ENCODE results near the gene KCNJ4.

The KCNJ4 gene

DNA sequence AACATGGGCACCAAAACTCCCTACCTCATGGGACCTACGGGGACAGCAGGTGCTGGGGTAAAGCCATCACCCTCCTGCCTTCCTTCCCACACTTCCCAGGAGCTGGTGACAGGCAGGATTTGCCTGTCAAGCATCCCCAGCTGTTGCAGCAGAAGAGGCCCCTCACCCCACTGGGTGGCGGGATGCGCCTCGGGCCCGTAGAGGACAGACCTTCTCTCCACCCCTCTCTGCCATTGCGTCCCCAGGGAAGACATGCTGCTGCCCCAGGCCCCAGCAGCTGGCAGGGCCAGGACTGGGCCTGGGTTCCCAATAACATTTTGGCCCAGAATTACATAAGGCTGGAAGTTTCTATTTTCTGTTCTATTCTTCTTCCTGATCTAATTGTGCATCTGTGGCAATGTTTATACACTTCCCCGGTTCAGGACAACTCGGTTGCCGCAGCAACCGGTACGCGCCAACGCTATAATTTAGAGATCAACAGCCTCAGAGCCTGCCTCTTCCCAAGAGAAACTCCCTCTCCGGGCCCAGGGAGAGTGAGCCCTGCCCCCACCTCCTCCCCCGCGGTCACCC, 25.4 kb downstream of the KCNJ4 start:
- no peak for DNase-seq

DNA sequence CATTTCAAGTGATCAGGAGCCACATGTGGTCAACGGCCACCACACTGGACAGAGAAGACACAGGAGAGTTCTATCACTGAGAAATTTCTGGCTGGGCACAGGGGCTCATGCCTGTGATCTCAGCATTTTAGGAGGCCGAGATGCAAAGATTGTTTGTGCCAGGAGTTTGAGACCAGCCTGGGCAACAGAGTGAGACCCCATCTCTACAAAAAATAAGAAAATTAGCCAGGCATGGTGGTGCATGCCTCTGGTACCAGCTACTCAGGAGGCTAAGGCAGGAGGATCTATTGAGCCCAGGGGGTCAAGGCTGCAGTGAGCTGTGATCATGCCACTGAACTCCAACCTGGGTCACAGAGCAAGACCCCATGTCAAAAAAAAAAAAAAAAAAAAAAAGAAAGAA, 26.3 kb downstream of the KCNJ4 start:
- no peak for DNase-seq

DNA sequence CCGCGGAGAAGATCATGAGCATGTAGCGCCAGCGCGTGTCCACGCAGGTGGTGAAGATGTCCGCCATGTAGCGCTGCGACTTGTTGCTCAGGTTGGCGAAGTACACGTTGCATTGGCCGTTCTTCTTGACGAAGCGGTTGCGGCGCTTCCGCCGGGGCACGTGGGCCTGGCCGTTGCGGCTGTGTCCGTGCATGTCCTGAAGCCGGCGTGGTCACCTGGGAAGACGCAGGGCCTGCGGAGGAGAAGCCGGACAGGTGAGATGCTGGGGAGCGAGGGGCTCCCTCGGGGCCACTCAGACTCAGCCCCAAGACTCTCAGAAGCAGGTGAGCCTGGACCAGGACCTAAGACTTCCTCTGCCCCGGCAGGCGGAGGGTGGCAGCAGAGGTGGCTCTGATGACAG, 27.1 kb downstream of the KCNJ4 start:
- DNase-seq, result no peak

DNA sequence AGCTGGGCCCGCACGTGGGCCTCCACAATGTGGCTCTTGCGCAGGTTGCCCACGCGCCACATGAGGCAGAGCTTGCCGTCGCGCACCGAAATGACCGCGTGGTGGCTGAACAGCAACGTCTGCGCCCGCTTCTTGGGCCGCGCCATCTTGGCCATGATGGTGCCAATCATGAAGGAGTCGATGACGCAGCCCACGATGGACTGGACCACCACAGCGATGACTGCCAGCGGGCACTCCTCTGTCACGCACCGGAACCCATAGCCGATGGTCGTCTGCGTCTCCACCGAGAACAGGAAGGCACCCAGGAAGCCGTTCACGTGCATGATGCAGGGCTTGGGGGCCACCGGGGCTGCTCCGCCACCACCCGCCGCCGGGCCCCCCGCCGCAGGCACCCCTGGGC, 27.5 kb downstream of the KCNJ4 start:
- no peak for DNase-seq

DNA sequence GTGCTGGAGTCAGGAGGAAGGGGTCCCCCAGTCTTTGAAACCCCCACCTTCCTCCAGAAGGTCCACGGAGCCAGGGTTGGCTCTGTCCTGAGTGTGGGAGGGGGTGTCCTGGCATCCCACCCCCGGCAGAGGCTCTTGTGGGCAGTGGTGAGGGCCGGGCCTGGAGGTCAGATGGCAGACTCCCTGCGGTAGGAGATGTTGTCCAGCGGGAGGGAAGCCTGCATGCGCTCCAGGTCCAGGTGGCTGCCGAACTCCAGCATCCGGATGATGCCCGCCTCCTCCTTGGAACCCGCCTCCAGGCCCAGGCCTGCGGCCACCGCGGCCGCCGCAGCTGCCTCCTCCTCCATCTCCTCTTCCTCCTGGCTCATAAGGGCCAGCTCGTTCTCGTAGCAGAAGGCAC, 28.4 kb downstream of the KCNJ4 start:
- DNase-seq, result no peak

DNA sequence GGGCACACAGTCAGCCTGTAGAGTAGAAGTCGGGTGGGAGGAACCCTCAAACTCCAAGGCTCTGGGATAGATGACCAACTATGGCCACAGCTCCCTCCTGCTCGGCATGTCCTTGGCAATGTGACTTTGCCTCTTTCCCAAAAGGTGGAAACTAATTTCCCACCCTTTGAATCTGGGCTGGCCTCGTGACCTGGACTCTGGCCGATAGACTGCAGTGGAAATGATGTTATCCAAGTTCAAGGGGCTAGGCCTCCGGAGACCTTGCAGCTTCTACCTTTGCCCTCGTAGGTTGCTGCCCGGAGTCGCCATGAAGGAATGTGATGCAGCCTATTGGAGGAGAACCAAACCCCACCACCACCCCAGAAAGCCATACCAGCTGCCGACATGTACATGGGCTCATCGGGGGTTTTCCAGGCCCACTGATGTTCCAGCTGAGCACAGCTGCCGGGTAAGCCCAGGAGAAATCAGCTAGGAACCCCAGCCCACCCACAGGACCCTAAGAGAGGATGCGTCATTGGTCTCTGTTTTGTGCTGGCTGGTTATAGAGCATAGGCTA, 30.4 kb downstream of the KCNJ4 start:
- no peak for DNase-seq

DNA sequence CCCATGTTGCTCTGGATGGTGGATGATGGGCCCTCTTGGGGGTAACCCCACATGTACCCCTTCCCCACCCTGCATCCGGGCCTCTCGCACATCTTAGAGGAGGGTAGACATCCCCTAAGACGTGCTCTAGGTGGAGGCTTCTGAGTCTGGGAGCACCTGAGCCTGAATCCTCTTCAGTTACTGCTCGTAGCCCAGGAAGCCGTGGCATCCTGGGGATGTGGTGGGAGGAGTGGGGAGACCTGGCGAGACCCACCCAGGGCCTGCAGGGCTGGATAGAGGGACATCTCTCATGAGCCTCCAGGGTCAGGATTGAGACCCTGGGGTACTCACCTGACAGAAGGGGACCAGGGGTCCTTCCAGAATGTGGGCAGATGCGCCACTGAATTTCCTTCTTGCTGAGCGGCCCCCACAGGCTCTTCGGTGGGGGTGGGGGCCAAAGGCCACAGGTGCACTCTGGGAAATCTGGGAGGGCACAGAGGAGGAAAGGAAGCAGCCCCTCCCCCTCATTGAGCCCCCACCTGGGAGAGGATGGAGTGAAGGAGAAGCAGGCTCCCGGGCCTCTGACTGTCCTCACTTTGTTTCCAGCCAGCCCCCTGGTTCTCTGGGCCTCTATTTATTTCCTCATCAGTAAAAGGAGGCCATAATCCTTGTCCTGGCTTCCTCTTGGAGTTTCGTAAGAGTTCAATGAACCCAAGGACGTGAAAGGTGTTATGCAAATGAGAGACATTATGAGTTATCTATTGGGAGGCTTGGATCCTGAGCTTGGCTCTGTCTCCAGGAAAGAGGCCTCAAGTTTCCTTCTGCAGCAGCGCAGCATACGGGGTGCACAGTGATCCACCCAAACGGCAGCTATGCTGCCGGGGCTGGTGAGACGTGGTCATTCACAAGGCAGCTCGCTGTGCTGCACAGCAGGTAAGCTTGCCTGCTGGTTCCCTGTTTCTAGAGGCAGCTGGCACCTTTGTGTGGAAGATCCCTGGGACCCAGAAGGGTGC, 31.2 kb downstream of the KCNJ4 start:
- no peak for DNase-seq

DNA sequence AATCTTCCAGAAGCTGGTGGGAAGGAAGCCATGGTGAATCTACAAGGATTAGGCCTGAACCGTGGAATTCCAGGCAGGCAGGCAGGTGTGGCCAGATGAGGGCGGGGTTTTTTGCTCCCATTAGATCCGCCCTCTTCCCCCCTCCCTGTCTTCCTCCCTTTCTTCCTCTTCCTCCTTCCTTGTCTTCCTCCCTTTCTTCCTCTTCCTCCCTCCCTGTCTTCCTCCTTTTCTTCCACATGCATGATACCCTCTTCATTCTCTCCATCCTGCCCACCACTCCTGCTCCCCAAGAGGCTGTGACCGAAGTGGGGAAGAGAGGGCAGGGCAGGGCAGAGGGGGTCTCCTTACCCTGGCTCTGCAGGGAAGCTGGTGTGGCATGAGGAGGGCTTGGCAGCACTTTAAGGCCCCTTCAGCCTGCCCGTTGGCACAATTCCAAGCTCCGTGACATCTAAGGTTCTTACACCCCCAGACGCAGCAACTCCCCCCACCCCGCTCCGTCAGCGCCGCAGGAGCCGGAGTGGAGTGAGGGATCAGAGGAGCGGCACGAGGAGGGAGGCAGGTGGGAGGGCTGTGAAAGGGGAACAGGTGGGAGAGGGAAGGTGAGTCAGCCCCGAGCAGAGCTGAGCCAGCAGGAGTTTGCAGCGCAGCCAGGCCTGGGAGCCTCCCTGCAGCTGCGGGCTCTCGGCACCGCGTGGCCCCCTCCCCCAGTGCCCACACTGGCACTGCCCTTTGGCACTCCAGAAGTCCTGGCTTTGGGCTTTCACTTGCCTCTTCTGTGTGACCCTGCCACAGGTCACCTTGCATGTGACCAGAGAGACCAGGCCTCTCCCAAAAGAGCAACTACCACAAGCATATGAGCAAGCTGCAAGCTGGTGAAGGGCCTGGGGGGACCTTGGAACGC, 32.1 kb downstream of the KCNJ4 start:
- DNase-seq, result peak; percentile 35

DNA sequence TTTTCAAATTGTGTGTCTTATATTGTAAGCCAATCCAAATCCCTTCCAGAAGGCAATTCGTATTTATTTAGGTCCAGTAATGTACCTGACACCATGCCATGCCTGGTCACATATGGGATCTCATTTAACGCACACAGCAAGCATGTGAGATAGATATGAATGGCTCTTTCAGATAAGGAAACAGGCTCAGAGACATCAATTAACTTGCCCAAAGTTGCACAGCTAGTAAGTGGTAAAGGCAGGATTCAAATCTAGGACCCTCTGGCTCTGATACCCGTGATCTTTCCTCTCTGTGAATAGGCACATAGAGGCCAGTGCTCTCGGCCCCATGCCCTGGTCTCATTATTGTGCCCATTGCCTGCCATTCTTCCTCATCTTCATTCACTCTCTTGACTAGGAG, 34.3 kb downstream of the KCNJ4 start:
- no peak for DNase-seq

DNA sequence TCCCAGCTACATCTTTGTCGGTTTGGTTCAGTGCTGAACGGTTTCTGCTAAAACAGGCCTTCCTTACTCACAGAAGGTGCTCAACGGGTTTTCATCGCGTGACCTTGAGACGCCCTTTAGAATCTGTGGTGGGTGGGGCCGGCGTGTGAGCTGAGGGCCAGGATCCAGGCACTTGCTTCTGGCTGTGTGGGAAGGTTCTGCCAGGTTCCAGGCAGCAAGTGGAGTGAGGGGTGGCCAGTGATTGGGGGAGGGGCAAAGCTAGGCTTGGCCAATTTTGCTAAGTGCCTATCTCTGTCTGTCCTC, 35.2 kb downstream of the KCNJ4 start:
- no peak for DNase-seq

DNA sequence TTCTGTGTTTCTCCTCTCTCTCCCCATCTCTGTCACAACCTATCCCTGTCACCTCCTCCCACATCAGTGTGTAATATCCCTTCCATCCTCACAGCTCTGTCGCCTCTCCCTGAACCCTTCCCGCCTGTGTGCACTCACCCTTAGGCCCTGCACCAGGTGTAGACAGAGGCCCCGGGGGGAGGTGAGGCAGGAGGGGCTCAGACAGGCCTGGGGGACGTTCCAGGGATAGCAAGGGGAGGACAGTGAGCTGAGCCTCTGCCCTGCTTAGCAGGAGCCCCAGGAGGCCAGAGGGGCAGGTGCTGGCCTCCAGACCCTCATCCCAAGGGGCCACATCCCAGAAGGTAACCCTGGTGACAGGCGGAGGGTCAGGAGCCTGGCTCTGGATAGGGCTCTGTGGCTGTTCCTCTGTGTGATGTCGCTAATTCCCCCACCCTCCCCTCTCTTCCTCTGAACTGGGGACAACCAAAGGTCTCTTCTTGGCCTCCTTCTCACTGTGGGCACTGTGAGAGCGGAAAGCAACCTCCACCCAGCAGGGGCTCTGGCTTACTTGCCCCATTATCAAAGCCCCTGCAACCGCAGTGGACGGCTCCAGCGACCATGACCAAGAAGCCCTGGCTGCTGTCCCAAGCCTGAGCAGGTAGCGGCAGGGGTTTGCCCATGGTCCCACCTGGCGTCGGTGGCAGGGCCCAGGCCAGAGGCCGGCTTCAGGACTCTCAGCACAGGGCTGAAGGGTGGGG, 35.7 kb downstream of the KCNJ4 start:
- DNase-seq, result no peak

DNA sequence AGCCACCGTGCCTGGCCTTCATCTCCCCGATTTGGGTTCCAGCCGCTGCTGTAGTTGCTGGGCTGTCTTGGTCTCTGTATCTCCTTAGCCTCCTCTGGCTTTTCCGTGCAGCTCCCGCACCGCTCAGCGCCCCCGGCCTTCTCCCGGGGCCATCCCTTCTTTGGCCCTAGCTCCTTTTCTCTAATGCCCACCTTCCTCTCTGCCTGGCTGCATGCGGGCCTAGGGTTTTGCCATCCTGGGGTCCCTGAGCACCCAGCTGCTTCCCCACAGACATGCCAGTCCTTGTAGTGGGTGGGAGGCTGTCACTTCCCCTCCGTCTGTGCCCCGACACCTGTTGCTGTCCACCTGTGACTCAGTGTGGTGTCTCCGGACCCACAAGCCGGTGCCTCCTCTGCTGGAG, 36.4 kb downstream of the KCNJ4 start:
- no peak for DNase-seq

DNA sequence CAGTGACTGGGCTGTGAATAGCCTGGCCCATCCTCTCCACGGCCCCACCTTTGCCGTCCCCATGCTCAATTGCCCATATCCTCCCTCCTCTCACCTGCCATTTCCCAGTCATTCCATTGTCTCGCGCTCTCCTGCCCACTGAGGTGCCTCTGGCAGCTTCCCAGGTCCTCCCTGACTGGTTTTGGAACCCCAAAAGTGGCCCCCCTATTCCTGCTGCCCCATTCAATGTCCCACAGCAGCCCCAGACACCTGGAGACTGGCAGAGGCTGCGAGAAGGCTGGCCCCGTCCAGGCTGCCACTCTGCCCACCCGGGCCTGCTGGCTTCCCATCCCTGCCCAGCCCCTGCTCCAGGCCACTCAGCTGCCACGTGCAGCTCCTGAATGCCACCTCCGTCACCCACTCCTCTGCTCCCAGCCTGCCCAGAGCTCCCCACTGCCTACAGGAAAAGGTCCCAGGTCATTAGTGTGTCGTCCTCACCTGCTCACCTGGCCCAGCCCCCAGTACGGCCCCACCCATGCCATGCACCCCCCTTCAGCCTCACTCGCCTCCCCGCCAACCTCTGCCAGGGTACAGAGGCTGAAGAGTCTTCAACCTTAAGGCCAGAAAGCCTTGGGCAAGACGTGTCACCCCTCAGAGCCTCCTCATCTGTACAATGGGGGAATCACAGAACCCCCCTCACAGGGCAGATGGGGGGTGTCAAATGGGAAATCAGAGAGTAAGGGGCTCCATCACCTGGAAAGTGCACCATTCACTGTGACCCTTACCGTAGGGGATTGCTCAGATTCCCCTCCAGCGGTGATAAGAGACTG, 37.5 kb downstream of the KCNJ4 start:
- DNase-seq, result no peak

DNA sequence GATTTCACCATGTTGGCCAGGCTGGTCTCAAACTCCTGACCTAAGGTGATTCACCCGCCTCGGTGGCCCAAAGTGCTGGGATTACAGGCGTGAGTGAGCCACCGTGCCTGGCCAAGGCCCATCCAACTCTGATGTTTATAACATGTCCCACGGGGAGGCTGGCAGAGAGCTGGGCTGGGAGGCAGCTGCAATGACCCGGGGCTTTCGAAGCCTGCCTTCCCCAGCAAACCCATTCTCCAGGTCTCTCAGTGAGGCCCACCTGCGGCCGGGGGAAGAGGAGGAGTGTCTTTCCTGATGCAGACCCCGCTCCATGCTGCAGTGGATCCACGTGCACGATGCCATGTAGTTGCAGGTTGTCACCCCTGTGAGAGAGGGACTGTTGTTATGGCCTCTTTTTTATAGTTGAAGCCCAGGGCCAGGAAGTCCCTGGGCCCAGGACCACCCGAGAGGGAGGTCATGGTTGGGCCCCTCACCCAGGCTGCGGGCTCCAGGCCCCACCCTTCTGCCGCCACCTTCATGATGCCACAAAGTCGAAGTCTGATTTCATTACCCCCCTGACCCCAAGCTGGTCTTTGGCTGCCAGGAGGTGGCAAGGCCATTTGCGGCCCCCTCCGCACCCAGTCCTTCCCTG, 38.3 kb downstream of the KCNJ4 start:
- DNase-seq, result no peak

DNA sequence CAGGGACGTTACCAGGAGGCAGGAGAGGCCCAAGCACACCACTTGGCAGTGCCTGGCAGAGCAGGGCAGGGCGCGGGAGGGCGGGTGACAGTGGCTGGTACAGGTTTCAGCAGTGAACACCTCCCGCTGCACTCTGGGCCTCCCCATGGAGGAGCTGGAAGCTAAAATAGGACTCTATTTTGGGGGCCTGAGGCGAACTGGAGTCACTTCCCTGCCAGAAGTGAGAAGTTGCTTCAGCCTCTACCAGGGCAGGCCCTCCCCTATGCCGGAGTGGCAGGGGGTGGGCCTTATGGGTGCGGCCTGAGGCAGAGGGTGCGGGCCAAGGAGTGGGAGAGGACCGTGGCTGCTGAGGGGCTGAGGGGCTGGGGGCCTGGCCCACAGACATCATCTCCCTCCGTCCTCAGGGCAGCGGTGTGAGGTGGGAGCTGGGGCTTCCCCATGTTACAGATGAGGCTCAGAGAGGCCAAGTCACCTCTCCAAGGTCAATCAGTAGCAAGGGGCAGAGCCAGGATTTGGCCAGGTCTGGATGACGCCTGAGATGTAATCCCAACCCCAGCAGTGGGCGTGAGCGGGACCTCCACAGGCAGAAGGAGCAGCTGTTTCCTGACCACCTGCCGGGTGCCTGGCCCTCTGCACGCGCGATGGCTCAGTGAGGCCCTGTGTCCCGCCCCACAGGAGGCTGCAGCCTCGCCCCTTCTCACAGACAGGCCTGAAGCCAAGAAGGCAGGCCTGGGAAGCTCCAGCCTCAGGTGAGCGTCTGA, 39.3 kb downstream of the KCNJ4 start:
- no peak for DNase-seq

DNA sequence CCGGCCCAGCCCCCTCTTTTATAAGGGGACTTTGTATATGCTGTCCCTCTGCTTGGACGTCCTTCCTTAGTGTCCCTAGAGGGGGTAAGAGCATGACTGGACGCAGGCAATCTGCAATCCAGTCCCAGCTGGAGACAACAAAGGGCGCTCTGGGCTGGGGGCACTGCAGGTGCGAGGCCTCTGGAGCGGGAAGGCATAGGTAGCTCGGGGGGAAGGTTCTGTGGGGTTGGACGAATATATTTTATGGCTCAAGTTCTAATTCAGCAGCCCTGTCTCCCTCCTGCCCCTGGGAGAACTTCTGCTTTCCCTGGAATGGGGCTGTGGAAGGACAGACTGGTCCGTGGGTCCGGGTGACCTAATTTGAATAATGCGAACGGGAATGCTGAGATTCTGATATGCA, 40.0 kb downstream of the KCNJ4 start:
- no peak for DNase-seq

DNA sequence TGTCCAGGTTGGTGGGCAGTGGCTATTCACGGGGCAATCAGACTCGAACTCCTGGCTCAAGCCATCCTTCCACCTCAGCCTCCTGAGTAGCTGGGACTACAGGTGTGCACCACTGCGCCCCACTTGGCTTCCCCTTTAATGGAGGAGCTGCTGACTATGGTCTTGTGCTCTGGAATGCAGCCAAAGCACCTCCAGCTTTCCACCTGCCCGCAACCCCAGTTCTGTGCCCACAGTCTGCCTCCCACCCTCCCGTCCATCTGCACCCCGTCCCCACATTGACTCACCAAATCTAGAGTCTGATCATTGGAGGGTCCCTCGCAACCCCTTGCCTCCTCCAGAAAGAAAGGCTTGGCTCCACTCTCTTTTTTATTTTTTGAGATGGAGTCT, 41.0 kb downstream of the KCNJ4 start:
- DNase-seq, result no peak

DNA sequence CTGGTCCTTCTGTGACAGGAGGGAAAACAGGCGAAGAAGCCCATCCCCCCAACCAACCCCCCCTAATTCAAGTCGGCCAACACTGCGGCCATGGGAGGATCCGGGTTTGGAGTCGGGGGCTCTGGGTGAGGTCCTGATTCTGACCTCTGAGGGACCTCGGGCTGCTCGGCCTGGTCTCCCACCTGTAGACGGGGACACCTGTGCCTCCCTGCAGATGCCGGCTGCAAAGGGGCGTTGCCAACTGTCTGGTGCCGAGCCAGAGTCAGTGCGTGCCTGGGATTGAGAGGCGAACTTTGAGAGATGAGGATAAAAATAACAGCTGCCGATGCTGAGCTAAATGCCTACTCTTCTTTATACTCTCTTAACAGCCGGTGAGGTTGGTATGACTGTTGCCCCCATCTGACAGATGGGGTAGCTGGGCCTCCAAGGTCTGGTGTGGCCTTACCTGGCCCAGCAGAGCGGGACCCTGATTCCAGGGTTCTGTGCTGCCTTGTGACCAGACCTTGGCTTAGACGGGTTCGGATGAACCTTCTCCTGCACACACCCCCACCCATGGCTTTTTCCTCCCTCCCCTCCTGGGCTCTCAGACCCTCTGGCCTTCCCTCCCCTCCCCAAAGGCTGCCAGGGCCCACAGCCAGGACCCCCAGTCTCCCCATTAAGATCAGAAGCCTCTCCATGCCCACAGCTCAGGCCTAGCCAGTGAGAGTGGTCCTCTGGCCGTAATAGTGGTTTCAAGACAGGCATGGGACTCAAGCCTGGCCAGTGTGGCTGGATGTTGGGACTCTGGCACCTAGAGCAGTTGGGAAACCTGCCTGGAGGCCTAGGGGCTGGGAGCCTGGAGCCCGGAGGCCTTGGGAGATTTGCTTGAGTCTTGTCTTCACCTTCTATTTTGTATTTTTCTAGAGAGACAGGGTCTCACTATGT, 41.7 kb downstream of the KCNJ4 start:
- no peak for DNase-seq

DNA sequence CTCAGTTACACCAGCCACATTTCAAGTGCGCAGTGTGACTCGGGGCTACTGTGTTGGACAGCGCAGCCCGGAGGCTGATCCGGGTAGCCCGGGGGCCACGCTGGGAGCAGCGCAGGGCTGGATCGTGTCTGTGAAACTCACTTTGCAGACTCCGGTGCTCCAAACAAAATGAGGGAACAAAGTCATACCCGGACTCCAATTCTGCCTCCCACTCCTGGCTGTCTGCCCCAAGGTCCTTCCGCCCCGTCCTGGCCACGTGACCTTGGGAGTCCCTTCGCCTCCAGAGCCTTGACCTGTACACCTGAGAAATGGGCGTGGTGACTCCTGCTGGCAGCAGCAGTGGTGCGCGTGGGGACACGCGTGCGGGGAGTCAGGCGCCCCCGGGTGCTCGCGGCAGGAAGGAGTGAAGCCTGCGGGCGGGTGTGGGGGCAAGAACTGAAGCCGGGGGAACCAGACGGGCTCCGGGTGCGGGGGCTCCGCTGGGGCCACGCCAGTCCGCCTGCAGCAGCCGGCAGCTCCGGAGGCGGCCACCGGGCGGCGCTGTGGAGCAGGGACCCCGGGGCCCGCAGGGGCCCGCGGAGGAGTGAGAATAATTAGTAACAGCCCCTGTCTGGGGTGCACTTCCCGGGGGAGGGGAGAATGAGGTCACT, 42.4 kb downstream of the KCNJ4 start:
- DNase-seq, result no peak

All from NCI-H1092 (cell line).